Activated CD4-positive, alpha-beta T cell treated with anti-CD3 and anti-CD28 coated beads, Interleukin-2, Interleukin-6, amounts not matched to agents 100 ng/mL and 50 ng/mL, durations not matched to agents 16 hours and 8 hours (primary cell): ENCODE results near the gene MRPL50.
A peak's percentile ranks its signal among the peaks of the same experiment; 100 is the strongest.

ENCODE experiments used
- DNase-seq: peaks from one replicate; pipeline ENCODE4 v3.0.0-alpha.2; 2020

The MRPL50 gene

DNA sequence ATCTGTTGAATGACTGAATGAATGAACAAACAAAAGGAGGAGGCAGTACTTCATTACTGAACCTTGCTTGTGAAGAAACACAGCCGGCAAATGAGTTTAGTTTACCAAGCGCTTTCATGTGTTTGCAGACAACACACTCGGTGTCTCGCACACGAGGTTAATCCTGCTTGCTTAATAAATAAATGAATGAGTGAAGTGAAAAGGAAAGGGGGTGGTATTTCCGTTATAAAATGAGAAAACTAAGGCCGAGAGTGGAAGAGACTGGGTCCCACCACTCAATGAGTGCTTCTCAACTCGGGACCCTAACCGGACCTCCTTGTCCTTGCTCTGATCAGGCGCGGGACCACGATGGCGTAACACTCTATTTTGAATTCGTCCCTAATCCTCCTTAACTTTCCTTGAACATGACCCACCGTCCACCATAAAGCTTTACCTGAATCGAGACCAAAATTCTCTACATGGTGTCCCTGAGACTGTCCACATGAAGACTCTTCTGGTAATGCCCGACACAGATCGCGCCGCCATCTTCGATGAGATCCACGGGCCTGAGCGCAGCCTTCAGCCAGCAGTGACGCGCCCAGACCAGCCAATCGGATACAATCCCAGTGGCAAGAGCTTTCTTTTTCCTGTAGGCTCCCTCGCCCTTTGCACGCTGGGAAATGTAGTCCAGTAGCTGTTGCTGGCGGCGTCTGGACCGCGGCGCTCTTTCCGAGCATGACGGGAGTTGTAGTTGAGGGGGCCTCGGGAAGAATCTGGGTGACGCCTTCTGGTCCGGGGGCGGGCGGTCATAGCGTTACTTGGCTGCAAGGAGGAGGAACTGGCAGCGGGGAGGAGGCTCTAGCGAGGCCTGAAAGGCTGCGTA is at the start of gene MRPL50, which contains the start of gene ZNF189:
Gene MRPL50 (minus strand): TSS at position 551 of the 862 bp plus-strand sequence. CDS start 26 bp downstream, at position 525.
Gene ZNF189 (plus strand): TSS at position 784 of the 862 bp plus-strand sequence. CDS start 306 bp downstream, outside the sequence.
- peak; percentile 98 for DNase-seq

DNA sequence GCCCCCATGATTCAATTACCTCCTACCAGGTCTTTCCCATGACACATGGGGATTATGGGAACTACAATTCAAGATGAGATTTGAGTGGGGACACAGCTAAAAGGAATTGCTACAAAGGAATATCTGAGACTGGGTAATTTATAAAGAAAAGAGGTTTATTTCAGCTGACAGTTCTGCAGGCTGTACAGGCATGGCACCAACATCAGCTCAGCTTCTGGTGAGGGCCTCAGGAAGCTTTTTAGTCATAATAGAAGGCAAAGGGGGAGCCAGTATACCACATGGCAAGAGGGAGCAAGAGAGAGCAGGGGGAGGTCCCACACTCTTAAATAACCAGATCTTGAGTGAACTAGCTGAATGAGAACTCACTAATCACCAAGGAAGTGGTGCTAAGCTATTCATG is 48.3 kb upstream of the MRPL50 start:
- DNase-seq = no peak

DNA sequence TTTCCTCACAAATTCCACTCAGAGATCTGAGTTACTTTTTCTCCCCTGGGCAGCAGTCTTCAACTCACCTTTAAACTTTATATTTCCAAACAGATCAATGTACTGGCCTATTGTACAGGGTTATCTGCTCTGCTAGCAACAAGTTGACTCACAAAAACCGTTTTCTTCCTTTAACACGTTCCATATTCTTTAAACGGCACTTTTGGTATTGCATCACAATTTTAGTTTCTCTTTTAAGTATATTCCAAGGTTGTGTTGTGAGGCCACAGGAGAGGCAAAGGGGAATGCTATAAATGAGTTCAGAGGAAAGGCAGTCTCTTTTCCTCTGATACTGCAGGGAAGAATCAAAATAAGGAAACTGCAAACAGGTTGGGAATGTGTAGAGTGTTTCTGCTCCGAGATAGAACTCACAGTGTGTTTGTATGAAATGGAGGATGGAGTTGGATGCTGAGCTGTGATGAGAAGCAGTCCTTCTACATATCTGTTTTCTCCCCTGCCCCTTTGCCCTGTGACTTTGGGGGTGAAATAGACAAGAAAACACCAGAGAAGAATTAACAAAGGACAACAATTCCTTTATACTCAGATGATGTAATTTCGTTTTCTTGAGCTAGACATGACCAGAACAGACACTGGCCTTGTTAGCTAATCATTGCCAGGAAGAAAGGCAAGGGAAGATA is 47.1 kb upstream of the MRPL50 start:
- DNase-seq = no peak

DNA sequence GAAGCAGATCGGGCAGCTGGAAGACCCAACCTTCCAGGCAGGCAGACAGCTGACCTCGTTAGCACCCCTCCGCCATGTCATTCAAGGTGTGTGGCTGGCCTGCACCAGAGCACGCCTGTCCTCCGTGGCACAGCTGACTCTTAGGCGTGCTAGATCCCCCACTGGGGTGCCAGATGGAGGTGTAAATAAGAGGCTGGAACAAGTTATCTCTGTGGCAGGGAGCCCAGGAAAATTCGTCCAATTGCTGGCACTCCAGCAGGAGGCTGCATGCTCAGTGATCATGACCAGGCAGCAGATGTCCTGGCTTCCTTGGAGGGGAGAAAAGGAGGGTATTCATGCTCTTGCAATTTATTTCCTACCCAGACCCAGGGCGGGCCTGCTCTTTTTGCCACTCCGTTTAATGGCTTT is 45.0 kb upstream of the MRPL50 start:
- no peak for DNase-seq

DNA sequence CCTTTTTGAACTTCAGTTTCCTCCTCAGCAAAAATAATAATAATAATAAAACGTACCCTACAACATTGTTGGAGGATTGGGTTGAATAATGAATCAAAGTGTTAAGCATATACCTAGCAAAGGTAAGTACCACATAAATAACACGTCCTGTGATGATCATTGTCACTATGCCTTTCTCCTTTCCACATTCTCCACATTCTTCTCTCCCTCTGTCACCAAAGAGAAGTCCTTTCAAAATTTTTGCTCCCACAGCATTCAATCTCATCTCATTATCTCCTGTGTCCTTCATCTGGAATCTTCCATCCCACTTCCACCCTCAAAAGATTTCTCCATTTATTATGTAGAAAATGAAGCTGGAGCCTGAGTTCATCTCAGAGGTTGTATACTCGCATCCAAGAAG is 44.3 kb upstream of the MRPL50 start:
- DNase-seq = no peak

DNA sequence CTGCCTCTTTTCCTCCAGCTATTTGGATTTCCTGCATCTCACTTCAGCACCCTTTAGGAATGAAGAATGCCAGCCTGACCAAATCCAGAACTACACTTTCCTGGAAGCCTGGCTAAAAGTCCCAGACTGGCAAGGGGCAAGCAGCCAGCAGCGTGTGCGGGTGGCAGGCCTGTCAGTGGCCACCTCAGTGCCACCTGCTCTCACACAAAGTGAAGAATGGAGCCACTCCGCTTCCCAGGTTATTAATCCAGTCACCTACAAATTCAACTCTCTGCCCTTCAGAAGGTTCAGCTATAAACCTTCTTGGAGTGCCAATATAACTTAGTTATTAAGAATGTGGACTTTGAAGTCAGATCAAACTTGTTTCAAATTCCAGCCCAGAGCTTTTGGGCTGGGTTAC is 43.9 kb upstream of the MRPL50 start:
- no peak for DNase-seq

DNA sequence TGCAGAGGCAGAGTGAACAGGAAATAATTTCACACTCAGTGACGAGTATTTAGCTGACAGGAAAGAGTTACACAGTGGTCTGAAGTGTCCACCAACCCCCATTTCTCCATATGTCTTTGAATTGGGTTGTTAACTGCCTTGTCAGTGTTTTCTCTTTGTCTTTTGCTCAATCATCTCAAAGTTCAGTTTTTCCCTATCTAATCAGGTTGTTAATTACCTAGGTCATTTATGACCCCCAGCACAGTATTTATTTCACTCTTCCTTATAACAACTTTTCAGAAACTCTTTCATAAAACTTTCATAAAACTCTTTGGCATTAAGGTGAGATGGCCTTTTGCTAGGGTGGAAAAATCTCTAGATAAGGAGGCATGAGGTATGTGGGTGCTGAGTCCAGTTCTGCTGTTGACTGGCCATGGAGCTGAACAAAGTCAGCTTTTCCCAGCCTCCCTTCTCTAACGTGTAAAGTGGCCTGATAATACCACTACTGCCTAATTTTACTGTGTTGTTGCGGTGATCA is 42.4 kb upstream of the MRPL50 start:
- no peak for DNase-seq

DNA sequence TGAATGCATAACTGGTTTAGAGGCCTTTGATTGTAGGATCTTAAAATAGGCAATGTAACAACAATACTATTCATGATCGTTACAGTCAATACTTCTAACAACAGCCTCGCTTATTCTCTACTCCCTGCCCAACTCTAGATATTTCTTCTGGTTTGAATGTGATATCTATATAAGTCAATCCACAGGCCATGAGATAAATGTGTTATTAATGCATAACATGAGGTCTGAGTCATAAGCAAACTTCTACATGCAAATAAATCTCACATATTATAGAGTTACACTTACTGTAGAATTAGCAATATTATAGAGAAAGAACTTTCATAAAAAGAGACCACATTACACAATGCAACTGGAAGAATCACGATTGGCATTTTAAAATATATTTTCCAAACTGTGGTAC is 40.1 kb upstream of the MRPL50 start:
- DNase-seq = no peak

DNA sequence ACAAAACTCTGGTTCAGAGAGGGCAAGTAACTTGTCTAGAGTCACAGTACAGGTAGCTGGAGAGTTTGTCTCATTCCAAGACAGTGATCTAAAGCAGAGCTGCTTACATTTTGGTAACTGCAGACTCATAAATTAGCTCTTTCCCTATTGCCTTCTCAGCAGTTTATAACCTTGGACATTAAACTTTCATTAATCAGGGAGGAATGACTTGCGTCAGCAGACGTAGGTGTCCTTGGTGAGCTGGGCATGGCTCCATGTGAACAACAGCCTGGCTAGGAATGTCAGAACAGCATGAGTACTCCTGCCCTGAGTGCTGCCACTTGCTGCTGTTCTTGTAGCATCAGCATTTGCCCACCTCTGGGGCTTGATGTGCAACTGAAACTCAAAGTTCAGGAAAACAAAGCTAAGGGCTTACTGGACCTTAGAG is 39.4 kb upstream of the MRPL50 start:
- no peak for DNase-seq

DNA sequence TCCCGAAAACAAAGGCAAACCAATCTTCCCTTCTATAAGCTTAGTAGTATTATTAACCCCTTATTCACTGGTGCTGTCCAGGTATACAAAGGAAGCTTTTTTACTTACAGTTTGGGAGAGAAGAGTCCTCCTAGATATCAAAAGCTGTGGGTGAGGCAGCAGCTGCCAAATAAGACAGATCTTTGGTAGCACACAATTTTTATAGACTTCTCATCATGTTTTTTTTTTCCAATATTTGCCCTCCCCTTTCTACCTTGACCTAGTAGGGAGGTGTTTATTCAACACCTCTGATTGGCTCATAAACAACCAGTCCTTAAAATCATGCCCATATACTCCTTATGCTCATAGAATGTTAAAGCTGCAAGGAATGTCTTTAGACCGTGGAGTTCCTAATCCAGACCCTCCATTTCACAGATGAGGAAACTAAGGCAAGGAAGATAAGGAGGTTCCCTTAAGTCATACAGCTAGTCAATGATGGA is 37.2 kb upstream of the MRPL50 start, which contains the start of gene ALDOB:
Gene ALDOB (minus strand): TSS at position 174 of the 479 bp plus-strand sequence. CDS start 4,887 bp downstream, outside the sequence.
- DNase-seq = no peak

DNA sequence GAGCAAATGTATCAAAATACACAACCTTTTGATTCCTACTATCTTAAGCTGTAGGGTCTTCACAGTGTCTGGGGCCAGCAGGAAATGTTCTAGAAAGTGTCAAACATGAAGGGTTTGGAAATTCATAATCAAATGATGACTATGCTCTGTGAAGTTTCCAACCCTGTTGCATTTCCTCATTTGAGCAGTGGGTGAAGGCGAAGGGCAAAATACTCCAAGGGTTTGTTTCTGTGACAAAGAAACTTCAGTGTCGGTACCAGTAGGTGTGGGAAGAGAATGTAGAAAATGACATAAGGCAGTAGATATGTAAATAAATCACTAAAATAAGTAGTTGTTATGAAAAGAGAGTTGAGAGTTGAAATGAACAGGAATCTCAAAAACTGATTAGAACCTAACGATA is 36.6 kb upstream of the MRPL50 start:
- DNase-seq = no peak

DNA sequence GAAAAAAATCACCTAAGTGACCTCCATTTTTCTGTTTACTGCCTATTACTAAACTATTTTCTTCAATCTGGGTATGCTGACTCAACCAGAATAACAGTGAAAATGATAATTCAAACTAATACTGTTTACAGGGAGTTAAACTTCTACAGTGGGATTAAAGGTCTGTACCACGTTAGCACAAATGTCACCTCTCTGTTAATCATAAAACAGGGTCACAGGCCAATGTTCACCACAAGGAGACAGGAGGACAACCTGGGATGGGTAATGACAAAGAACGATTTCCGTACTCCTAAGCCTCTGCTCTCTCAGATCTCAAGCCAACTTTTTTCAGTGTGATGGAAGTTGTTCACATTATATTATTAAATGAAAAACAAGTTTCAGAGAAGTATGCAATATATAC is 34.8 kb upstream of the MRPL50 start:
- no peak for DNase-seq

DNA sequence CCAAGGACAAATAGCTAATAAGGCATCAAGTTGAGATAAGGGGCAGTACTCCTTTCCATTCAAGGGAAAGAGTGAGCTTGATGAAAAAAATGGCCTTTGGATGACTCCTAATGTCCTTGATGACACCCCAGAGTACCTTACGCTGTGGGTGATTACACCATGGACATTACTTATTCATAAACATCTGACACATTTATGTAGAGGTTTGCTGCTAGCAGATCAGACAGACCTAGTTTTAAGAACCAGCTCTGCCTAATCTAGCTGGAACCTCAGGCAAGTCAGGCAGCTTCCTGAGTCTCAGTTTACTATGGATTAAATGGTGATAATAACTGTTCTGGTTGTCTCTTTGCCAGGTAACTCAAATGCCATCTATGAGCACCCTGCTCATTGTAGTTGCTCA is 34.3 kb upstream of the MRPL50 start:
- no peak for DNase-seq

DNA sequence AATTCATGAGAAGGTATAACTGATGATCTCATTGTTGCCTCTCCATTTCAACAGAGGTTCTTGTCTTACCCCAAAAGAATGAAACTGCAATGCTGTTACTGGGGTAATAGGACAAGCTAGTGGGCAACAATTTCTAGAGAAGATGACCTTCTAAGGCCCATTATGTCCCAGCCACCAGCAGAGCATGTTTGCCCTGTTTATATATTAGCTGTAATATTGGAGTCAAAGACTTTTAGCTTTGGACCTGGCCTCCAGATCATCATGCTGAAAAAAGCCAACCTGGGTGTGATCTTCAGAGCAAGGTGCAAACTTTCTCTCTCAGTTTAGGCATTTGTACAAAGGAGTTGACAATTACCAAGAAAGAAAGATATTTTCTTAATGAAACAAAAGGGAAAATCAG is 33.8 kb upstream of the MRPL50 start:
- DNase-seq = no peak

DNA sequence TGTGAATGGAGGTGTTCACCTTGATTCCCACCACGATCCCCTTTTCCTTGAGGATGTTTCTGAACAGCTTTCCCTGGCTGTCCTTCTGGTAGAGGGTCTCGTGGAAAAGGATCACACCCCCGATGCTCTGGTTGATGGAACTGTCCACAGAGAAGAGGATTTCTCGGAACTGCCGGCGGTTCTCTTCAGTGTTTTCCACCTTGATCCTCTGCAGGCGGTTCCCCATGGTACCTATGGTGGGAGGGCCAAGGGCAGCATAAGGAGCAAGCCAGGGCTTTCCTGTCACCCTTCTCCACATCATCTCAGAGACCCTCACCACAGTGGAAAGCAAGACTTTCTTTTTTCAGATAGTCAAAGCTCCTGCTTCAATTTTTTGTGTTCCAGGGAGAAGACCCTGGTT is 31.3 kb upstream of the MRPL50 start:
- no peak for DNase-seq

DNA sequence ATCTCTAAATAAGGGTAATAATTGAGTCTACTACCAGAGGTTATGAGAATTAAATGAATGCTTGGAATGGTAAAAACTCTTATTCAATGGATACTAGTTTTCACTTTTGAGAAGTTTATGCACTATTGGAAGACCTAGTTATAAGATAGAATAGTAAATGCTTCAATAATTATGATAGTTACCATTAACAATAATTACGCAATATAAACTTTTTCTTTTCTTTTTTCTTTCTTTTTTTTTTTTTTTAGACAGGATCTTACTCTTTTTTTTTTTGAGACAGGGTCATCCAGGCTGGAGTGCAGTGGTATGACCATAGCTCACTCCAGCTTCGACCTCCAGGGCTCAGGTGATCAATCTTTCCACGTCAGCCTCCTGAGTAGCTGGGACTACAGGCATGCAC is 30.5 kb upstream of the MRPL50 start:
- DNase-seq = no peak

DNA sequence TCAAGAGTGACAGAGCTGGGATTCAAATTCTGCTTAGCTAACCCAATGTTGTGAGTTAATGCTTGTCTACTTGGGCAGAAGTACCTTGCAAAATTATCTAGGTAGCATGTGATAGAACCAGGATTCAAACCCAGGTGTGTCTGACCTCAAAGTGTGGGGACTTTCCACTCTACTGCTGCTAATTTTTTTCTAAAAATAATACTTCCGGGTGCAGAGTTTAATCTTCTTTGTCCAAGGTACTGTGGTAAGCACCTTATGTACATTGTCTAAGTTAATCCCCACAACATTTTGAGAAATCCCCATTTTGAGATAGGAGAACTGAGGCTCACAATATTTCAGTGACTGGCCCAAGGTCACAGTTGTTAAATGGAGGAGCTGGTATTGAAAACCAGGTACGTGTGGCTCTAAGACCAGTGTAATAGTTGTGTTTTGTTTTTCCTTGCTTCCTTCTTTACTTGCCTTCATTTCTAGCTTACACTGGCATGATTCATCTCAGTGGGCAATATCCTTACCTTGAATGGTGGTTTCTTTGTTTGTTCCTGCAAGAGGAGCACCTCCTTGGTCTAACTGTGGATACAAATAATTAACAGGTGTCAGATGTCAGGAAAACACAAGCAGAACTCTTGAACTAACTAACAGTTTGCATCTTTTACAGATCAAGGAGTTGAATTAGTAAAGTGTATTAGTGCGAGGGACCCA is 29.7 kb upstream of the MRPL50 start:
- no peak for DNase-seq

DNA sequence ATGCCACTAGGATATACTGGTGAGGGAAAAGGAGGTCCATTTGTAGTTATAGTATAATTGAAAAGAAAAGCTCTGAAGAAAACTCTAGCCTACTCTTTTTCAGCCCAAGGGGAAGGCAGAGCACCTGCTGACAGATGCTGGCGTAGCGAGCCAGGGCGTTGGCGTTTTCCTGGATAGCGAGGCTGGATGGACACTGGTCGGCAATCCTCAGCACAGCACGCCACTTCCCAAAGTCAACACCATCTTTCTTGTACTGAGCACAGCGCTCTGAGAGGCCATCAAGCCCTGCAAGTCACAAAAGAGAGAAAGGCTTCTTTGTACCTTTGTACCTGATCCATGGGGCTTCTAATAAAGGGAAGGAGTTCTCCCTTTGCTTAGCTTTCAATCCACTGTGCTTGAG is 28.9 kb upstream of the MRPL50 start:
- no peak for DNase-seq

DNA sequence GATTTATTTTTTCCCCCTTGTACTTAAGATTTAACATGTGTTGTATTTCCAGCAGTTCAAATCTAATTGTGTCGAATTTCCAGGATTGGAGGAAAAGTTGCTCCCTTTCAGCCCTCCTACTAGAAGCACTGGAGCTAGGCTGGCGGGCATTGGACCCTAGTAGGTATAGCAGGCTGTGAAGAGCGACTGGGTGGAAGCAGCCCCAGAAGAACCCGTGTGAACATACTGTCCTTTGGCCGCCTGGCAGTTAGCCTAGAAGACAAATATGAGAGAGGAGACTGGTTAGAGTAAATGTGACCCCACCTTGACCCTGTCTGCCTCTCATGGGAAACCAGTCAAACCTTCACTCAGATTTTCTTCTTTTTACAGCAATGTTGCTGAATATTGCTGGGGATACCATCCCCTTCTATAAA is 23.2 kb upstream of the MRPL50 start:
- no peak for DNase-seq

DNA sequence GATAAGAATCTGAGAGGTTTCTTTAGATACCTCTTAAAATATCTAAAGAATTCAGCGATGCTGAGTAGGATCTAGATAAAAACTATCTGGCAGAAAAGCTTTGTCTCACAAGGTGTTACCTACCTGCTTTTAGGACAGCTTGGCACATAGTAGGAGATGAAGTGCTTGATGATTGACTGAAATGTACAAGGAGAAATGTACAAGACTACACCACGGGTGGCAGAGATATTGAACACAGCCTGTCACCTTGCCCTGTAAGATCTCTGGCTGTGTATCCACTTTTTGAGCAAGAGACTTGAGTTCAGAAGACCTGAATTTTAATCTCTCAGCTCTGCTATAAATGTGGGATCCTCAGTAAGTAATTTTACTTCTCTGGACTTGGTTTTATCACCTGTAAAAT is 21.4 kb upstream of the MRPL50 start:
- DNase-seq = no peak

DNA sequence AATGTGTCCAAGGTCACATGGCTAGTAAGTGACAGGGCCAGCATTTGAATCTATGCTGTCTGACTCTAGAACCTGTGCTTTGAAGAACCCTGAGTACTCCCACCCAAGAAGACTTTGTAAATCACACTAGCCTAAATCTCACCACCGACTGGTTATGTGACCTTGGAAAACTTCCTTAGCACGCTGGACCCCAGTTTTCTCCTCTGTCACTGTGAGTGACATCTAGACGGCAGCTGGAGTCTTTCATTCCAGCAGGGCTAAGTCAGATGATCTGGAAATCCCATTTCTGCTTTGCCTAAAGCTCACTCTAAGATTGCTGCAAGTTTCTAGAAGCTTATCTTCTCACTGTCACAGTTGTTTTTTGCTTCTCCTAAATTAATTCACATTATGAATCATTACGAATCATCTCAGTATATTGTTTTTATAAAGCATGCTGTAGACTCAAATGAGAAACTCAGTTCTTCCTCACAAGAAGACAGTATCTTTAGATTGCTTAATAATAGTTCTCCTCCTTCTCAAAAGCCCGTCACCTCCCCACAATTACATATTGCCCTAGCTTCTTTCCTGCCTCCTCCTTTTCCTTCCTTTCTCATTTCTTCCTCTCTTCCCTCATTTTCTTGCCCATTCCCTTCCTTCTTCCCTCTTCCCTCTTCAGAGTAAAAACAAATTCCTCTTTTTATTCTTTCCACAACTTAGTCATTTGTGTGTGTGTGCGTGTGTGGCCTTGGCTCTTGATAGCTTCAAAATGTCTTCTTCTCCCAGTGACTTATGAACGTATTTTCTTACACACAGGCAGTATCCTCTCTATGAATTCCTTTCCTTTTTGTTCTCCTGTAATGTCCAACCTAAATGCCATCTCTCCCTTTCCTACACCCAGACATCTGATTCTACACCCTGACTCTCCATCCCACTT is 20.4 kb upstream of the MRPL50 start:
- DNase-seq = no peak

DNA sequence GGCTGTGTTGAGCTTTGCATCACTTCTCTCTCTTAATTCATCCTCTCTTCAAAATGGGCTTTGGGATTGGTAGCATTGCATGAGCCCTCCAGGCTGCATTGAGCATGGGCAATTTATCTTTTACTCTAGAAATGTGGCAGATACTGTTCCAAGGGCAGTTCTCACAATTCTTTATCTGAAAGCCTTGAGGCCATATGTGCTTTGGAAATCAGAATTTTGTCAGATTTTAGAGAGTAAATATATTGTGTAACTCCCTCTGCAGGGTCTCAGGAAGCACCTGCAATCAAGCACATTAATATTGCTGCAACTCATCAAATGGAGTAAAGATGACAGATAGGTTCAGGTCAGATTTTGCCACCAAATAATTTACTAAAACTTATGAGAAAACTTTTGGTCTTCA is 19.6 kb upstream of the MRPL50 start:
- no peak for DNase-seq
